ENCODE measurements around the gene RUSC2. TPM values are rescaled to one million over a fixed set of nuclear protein-coding genes. Genes with fewer than 3 reads are reported as not detected.

Gene RUSC2
- total and polyA plus RNA-seq, 2 of the 13 experiments (the other 11 are each of a cell fraction or from before 2014, with no cell fraction given) = 2.8 to 3.3 TPM

DNA sequence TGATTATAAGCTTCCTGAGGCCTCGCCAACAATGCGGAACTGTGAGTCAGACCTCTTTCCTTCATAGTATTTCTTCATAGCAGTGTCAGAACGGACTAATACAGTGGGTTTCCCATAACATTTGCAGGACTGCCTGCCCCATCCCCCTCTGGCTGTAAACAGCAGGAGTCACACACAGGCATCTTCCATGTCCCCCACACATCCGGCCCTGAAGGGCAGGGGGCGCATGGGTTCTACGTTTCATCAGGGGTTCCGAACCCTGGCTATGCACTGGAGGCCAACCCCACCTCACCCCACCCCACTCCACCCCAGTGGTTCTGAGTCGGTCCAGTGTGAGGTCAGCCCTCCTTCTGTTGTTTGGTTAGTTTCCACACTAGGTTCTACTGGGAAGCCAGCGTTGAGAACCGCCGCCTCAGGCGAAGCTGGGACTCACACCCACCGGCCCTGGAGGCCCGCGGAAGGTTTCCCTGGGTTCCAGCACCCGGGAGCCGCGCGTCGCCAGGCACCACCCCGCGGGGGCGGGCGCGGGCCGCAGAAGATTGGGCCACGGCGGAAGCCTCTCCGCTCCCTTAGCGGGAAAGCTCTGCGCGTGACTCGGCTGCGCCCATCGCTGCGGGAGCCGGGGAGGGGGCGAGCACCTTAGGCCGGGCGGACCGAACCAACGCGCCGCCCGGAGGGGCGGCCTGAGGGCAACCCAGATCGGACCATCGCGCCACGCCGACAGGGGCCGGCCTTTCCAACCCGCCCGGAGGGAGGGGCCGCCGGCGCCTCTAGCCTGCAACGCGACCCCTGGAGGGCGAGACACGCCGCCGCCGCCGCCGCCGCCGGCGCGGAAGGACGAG, at the start of gene RUSC2 (continued):
- TF ChIP-seq MBD4 (IDR thresholded peaks at IDR 0.05; ENCODE audit: borderline replicate concordance, low read length) = no peak
- TF ChIP-seq ZNF709 (CRISPR knock-in tag; IDR thresholded peaks at IDR 0.05) = peak; percentile 97
- TF ChIP-seq ZNF766 (CRISPR knock-in tag; IDR thresholded peaks at IDR 0.05; ENCODE audit: borderline replicate concordance) = 0 out of 2 replicates have a peak, but pooled peaks have one; percentile 48
- TF ChIP-seq SP2 (CRISPR knock-in tag; IDR thresholded peaks at IDR 0.05) = peak; percentile 30; the same call in 1 of the 2 replicates
- peak; percentile 90 for TF ChIP-seq ZNF563 (CRISPR knock-in tag; IDR thresholded peaks at IDR 0.05)
- 0 out of 2 replicates have a peak, but pooled peaks have one; percentile 10 for TF ChIP-seq ZBTB7A (CRISPR knock-in tag; IDR thresholded peaks at IDR 0.05)
- peak; percentile 91; the same call in 1 of the 2 replicates for TF ChIP-seq ZNF607 (CRISPR knock-in tag; IDR thresholded peaks at IDR 0.05; ENCODE audit: borderline replicate concordance)
- TF ChIP-seq, protein P1, sequence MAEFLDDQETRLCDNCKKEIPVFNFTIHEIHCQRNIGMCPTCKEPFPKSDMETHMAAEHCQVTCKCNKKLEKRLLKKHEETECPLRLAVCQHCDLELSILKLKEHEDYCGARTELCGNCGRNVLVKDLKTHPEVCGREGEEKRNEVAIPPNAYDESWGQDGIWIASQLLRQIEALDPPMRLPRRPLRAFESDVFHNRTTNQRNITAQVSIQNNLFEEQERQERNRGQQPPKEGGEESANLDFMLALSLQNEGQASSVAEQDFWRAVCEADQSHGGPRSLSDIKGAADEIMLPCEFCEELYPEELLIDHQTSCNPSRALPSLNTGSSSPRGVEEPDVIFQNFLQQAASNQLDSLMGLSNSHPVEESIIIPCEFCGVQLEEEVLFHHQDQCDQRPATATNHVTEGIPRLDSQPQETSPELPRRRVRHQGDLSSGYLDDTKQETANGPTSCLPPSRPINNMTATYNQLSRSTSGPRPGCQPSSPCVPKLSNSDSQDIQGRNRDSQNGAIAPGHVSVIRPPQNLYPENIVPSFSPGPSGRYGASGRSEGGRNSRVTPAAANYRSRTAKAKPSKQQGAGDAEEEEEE (CRISPR knock-in tag; IDR thresholded peaks at IDR 0.05; ENCODE audit: borderline replicate concordance) = no peak
- no peak for TF ChIP-seq ZNF841 (CRISPR knock-in tag; IDR thresholded peaks at IDR 0.05; ENCODE audit: borderline replicate concordance)
- TF ChIP-seq, protein P2, sequence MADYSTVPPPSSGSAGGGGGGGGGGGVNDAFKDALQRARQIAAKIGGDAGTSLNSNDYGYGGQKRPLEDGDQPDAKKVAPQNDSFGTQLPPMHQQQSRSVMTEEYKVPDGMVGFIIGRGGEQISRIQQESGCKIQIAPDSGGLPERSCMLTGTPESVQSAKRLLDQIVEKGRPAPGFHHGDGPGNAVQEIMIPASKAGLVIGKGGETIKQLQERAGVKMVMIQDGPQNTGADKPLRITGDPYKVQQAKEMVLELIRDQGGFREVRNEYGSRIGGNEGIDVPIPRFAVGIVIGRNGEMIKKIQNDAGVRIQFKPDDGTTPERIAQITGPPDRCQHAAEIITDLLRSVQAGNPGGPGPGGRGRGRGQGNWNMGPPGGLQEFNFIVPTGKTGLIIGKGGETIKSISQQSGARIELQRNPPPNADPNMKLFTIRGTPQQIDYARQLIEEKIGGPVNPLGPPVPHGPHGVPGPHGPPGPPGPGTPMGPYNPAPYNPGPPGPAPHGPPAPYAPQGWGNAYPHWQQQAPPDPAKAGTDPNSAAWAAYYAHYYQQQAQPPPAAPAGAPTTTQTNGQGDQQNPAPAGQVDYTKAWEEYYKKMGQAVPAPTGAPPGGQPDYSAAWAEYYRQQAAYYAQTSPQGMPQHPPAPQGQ (CRISPR knock-in tag; IDR thresholded peaks at IDR 0.05; ENCODE audit: borderline replicate concordance) = no peak
- no peak for TF ChIP-seq POGZ (CRISPR knock-in tag; IDR thresholded peaks at IDR 0.05)
- TF ChIP-seq, protein P3, sequence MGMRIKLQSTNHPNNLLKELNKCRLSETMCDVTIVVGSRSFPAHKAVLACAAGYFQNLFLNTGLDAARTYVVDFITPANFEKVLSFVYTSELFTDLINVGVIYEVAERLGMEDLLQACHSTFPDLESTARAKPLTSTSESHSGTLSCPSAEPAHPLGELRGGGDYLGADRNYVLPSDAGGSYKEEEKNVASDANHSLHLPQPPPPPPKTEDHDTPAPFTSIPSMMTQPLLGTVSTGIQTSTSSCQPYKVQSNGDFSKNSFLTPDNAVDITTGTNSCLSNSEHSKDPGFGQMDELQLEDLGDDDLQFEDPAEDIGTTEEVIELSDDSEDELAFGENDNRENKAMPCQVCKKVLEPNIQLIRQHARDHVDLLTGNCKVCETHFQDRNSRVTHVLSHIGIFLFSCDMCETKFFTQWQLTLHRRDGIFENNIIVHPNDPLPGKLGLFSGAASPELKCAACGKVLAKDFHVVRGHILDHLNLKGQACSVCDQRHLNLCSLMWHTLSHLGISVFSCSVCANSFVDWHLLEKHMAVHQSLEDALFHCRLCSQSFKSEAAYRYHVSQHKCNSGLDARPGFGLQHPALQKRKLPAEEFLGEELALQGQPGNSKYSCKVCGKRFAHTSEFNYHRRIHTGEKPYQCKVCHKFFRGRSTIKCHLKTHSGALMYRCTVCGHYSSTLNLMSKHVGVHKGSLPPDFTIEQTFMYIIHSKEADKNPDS (CRISPR knock-in tag; IDR thresholded peaks at IDR 0.05) = peak; percentile 57; the same call in 1 of the 2 replicates
- TF ChIP-seq PPARG (CRISPR knock-in tag; conservative IDR thresholded peaks at IDR 0.05) = 0 out of 2 replicates have a peak, but pooled peaks have one; percentile 22
- TF ChIP-seq GABPB1 (CRISPR knock-in tag; IDR thresholded peaks at IDR 0.05) = peak; percentile 82
- peak; percentile 86; the same call in 1 of the 2 replicates for TF ChIP-seq YEATS4 (CRISPR knock-in tag; IDR thresholded peaks at IDR 0.05; ENCODE audit: borderline replicate concordance)
- TF ChIP-seq SMARCC2 (IDR thresholded peaks at IDR 0.05) = no peak
- TF ChIP-seq CEBPG (CRISPR knock-in tag; IDR thresholded peaks at IDR 0.05) = peak; percentile 13
- peak; percentile 72; the same call in 1 of the 2 replicates for TF ChIP-seq ZSCAN20 (CRISPR knock-in tag; IDR thresholded peaks at IDR 0.05; ENCODE audit: borderline replicate concordance)
- TF ChIP-seq, protein P4, sequence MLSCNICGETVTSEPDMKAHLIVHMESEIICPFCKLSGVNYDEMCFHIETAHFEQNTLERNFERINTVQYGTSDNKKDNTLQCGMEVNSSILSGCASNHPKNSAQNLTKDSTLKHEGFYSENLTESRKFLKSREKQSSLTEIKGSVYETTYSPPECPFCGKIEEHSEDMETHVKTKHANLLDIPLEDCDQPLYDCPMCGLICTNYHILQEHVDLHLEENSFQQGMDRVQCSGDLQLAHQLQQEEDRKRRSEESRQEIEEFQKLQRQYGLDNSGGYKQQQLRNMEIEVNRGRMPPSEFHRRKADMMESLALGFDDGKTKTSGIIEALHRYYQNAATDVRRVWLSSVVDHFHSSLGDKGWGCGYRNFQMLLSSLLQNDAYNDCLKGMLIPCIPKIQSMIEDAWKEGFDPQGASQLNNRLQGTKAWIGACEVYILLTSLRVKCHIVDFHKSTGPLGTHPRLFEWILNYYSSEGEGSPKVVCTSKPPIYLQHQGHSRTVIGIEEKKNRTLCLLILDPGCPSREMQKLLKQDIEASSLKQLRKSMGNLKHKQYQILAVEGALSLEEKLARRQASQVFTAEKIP (CRISPR knock-in tag; IDR thresholded peaks at IDR 0.05; ENCODE audit: borderline replicate concordance) = no peak
- TF ChIP-seq ZNF430 (CRISPR knock-in tag; IDR thresholded peaks at IDR 0.05) = no peak; the same call in 1 of the 2 replicates
- TF ChIP-seq NAIF1 (CRISPR knock-in tag; IDR thresholded peaks at IDR 0.05; ENCODE audit: borderline replicate concordance) = peak; percentile 54; the same call in 1 of the 2 replicates
- no peak for TF ChIP-seq ATAD3A (CRISPR knock-in tag; IDR thresholded peaks at IDR 0.05)
- no peak for TF ChIP-seq NBN (conservative IDR thresholded peaks at IDR 0.05)
